Vagina (tissue), 2 donors: ENCODE measurements around the gene PAX7. TPM values are rescaled to one million over a fixed set of nuclear protein-coding genes. Genes with fewer than 3 reads are reported as not detected.

Source experiments
- DNase-seq, 2 donors: peaks; one replicate each; pipeline ENCODE4 v3.0.0-alpha.2; 2017; ENCODE audit errors: extremely low spot score in 2 of 2
- H3K27ac ChIP-seq: fragments of 200-600 bp; sonication (generic); one replicate; pipeline ENCODE4 v1.5.1; 2019
- H3K27me3 ChIP-seq: fragments of 200-600 bp; sonication (generic); one replicate; pipeline ENCODE4 v1.5.1; 2019
- H3K36me3 ChIP-seq, 2 donors: fragments of 200-600 bp; sonication (generic); one replicate each; pipeline ENCODE4 v1.5.1; 2017 to 2019
- H3K4me1 ChIP-seq: fragments of 200-600 bp; sonication (generic); one replicate; pipeline ENCODE4 v1.5.1; 2019
- H3K4me3 ChIP-seq, 2 donors: fragments of 200-600 bp; sonication (generic); 1 replicate in 1 of 2; 2 replicates in 1 of 2; pipeline ENCODE4 v1.5.1; 2016 to 2019
- H3K9me3 ChIP-seq: fragments of 200-600 bp; sonication (generic); one replicate; pipeline ENCODE4 v1.5.1; 2019
- POLR2A ChIP-seq, 2 donors: fragments of 450-650 bp; IDR thresholded peaks; one replicate each; pipeline ENCODE4 v1.6.1; 2017; ENCODE audit warnings: antibody characterized with exemption in 2 of 2, mild to moderate bottlenecking in 2 of 2, moderate library complexity in 2 of 2
- POLR2AphosphoS5 ChIP-seq, 2 donors: sonication (generic); formaldehyde crosslinking; IDR thresholded peaks; one replicate each; pipeline ENCODE4 v1.9.0; 2017; ENCODE audit warnings: antibody characterized with exemption in 2 of 2, mild to moderate bottlenecking in 2 of 2, low read depth in 1 of 2; ENCODE audit not compliant: insufficient read depth in 1 of 2
- intact Hi-C: fragments of 100-400 bp; cut with DNase I; formaldehyde crosslinking; loops from one replicate; pipeline ENCODE4 v1.15.1; 2023
- total RNA-seq: library from RNA; depleted of rRNA; stranded (reverse); fragments of >200 nt; gene quantifications from one replicate; pipeline ENCODE4 v1.2.3, GENCODE V29; 2016
- TF ChIP-seq, protein P1 (sequence below), 3 experiments: fragments of 450-650 bp in 2 of 3; fragments of 200-600 bp in 1 of 3; sonication (generic) in 1 of 3; IDR thresholded peaks; one replicate each; pipeline ENCODE4 v1.5.1; 2017 to 2019; ENCODE audit warnings: antibody characterized with exemption in 3 of 3, mild to moderate bottlenecking in 2 of 3, moderate library complexity in 2 of 3

PAX7 gene
- total RNA-seq, 1 donor from 2014 or later: not detected

DNA sequence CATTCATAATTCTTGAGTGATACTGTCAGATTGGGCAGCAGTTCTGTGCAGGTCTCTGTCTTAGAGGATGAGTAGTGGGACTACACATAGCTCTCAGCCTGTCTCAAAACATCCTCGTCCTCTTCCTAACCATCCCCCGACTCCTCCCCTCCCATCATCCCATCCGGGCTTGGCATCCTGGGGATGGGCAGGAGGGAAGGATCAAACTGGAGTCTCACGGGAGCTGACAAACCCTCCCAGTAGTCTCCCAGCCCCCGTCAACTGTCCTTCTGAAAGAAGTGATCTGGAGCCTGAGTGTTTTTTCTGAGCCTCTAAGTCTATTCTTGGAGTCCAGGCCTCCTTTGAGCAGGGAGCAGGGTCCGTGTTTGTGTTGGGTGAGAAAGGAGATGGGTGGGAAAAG, 102.0 kb downstream of the PAX7 start:
- no peaks in the 10 kb centered on the region for H3K4me1 ChIP-seq
- TF ChIP-seq, protein P1, sequence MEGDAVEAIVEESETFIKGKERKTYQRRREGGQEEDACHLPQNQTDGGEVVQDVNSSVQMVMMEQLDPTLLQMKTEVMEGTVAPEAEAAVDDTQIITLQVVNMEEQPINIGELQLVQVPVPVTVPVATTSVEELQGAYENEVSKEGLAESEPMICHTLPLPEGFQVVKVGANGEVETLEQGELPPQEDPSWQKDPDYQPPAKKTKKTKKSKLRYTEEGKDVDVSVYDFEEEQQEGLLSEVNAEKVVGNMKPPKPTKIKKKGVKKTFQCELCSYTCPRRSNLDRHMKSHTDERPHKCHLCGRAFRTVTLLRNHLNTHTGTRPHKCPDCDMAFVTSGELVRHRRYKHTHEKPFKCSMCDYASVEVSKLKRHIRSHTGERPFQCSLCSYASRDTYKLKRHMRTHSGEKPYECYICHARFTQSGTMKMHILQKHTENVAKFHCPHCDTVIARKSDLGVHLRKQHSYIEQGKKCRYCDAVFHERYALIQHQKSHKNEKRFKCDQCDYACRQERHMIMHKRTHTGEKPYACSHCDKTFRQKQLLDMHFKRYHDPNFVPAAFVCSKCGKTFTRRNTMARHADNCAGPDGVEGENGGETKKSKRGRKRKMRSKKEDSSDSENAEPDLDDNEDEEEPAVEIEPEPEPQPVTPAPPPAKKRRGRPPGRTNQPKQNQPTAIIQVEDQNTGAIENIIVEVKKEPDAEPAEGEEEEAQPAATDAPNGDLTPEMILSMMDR (IDR thresholded peaks at IDR 0.05): no peak
- TF ChIP-seq POLR2AphosphoS5 (IDR thresholded peaks at IDR 0.05; ENCODE audit: insufficient read depth in 1 of 2, low read depth in 1 of 2): no peak
- TF ChIP-seq POLR2A (IDR thresholded peaks at IDR 0.05): no peak
- no peak overlapping the region for H3K4me3 ChIP-seq
- no peak for DNase-seq
- H3K27me3 ChIP-seq: no peaks in the 10 kb centered on the region
- H3K27ac ChIP-seq: no peak overlapping the region
- intact Hi-C loops: no loop called here
- H3K36me3 ChIP-seq: no peaks in the 10 kb centered on the region
- no peaks in the 10 kb centered on the region for H3K9me3 ChIP-seq

DNA sequence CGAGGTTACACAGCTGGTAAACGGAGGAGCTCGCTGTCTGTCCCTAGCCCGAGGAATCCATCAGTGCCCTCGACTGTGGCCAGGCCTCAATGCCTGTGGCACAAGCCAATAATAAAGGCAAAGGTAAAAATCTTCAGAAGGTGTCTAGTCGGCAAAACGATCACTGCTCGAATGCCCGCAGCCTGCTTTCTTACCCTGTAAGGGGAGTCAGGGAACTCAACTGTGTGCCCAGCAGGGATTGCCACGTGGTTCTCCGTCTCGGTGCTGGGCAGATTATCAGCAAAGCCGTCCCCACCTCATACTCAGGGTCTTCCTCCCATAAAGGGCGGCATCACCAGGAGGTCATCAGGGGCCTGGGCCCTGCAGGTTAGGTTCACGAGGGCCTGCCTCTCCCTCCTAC, 103.4 kb downstream of the PAX7 start:
- TF ChIP-seq POLR2A (IDR thresholded peaks at IDR 0.05): no peak
- TF ChIP-seq POLR2AphosphoS5 (IDR thresholded peaks at IDR 0.05; ENCODE audit: insufficient read depth in 1 of 2, low read depth in 1 of 2): no peak
- TF ChIP-seq, protein P1 (IDR thresholded peaks at IDR 0.05): no peak
- H3K36me3 ChIP-seq: no peaks in the 10 kb centered on the region
- no peak overlapping the region for H3K4me3 ChIP-seq
- H3K4me1 ChIP-seq: no peaks in the 10 kb centered on the region
- H3K9me3 ChIP-seq: no peaks in the 10 kb centered on the region
- no peak for DNase-seq
- intact Hi-C loops: no loop called here
- no peak overlapping the region for H3K27ac ChIP-seq
- H3K27me3 ChIP-seq: no peaks in the 10 kb centered on the region

DNA sequence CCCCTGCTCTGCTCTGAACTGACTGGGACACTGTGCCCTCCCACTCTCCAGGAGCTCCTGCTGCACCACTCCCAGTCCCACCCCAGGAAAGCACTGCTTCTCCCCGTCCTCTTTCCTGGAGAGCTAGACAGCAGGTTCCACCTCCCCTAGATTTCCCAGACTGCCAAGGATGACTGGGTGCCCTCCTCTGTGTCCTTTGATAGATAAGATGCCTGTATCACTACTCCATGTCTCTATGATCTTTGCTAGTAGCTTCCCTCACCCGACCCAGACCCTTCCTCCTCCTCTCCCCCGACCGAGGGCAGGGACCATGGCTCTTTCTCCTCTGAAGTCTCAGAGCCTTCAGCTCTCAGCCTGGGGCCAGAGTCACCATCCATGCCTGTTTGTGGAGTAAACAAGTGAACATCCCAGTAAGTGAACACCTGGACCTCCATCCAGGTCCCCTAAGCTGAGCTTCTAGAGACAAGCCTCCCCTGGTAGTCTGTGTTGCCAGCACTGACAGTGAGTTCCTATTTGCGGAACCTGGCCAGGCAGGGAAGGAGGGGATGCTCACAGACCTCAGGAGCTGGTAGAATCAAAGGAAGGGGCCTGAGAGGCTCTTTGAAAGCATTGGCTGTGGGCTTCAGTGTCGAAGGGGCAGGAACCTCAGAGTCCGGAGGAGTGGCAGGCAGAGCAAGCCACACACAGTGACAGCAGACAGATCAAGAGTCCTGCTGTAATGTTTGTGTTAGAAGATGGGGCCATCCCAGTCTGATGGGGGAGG, 104.0 kb downstream of the PAX7 start:
- Histone ChIP-seq H3K4me3 (no peak overlapping the region), H3K4me1 (no peaks in the 10 kb centered on the region), H3K27ac (no peak overlapping the region), H3K9me3 (no peaks in the 10 kb centered on the region), H3K36me3 (no peaks in the 10 kb centered on the region), H3K27me3 (no peaks in the 10 kb centered on the region)
- intact Hi-C loops: no loop called here
- DNase-seq: no peak
- TF ChIP-seq POLR2A (IDR thresholded peaks at IDR 0.05) (no peak), POLR2AphosphoS5 (IDR thresholded peaks at IDR 0.05; ENCODE audit: insufficient read depth in 1 of 2, low read depth in 1 of 2) (no peak)
- TF ChIP-seq, protein P1 (IDR thresholded peaks at IDR 0.05): no peak

DNA sequence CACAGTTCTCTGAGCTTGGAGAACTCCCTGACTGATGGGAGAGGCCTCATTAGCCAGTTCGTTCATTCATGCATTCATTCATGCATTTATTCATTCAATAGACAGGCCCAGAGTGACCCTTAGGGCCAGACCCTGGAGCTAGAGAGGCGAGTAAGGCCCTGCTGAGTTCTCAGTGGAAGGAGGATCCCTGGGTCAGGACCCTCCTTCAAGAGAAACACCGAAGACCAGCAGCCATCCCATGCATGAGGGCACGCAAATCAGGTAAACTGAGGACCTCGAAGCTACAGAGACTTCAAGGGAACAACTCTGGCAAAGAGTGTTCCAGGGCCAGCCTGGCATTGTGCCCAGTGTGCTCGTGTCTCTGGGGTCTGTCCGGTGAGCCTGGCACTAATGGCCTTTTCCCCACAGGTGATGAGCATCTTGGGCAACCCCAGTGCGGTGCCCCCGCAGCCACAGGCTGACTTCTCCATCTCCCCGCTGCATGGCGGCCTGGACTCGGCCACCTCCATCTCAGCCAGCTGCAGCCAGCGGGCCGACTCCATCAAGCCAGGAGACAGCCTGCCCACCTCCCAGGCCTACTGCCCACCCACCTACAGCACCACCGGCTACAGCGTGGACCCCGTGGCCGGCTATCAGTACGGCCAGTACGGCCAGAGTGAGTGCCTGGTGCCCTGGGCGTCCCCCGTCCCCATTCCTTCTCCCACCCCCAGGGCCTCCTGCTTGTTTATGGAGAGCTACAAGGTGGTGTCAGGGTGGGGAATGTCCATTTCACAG, 104.8 kb downstream of the PAX7 start:
- Histone ChIP-seq H3K36me3 (no peaks in the 10 kb centered on the region), H3K4me1 (no peaks in the 10 kb centered on the region), H3K27ac (no peak overlapping the region), H3K27me3 (no peaks in the 10 kb centered on the region), H3K4me3 (no peak overlapping the region), H3K9me3 (no peaks in the 10 kb centered on the region)
- TF ChIP-seq POLR2AphosphoS5 (IDR thresholded peaks at IDR 0.05; ENCODE audit: insufficient read depth in 1 of 2, low read depth in 1 of 2) (no peak), POLR2A (IDR thresholded peaks at IDR 0.05) (no peak)
- TF ChIP-seq, protein P1 (IDR thresholded peaks at IDR 0.05): no peak
- no peak for DNase-seq
- intact Hi-C loops: no loop called here

DNA sequence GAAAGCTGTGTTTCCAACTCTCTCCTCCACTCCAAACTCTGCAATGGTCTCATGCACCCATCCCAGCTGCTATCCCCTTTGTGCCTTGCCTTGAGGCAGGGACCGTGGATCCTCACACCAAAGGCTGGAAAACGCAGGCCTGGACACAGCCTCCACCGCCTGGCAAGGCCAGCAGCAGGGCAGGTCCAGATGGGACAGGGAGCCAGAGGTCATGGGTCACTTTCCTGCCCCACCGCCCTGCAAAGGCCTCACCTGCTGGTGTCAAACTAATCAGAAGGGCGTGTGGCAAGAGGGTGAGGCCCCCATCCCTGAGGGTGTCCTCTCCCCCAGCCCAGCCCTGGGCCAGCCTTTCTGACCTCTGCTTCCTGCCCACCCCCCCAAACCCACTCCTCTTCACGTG, 106.3 kb downstream of the PAX7 start:
- no peak overlapping the region for H3K4me3 ChIP-seq
- H3K4me1 ChIP-seq: no peaks in the 10 kb centered on the region
- no peaks in the 10 kb centered on the region for H3K9me3 ChIP-seq
- no peak overlapping the region for H3K27ac ChIP-seq
- H3K36me3 ChIP-seq: no peaks in the 10 kb centered on the region
- no peak for DNase-seq
- no peak for TF ChIP-seq POLR2A (IDR thresholded peaks at IDR 0.05)
- TF ChIP-seq POLR2AphosphoS5 (IDR thresholded peaks at IDR 0.05; ENCODE audit: insufficient read depth in 1 of 2, low read depth in 1 of 2): no peak
- TF ChIP-seq, protein P1 (IDR thresholded peaks at IDR 0.05): no peak
- intact Hi-C loops: no loop called here
- no peaks in the 10 kb centered on the region for H3K27me3 ChIP-seq
